Measurements from ENCODE around the gene REXO5. TPM values are rescaled to one million over a fixed set of nuclear protein-coding genes. Genes with fewer than 3 reads are reported as not detected.

REXO5 gene
- total RNA-seq, 1 experiment from 2014 or later = 8.5 TPM

- TF ChIP-seq ERG (CRISPR knock-in tag; IDR thresholded peaks at IDR 0.05) (no peak), CREB1 (CRISPR knock-in tag; IDR thresholded peaks at IDR 0.05) (no peak)
Measured at GRCh38 chr16:20847550-20847949, 41.2 kb downstream of the REXO5 start (continued).

- peak; percentile 79 for DNase-seq (ENCODE audit: low spot score)
- Mint-ChIP-seq H3K27me3 (ENCODE audit: low read depth) (no peaks in the 10 kb centered on the region), H3K27ac (no peak overlapping the region), H3K9me3 (no peaks in the 10 kb centered on the region), H3K4me1 (no peaks in the 10 kb centered on the region), H3K4me3 (no peak overlapping the region), H3K36me3 (peaks cover 4% of the 10 kb centered on the region)
- POLR2A ChIA-PET = no interaction called here
- peak; percentile 48; the same call in 1 of the 2 replicates for ATAC-seq
- TF ChIP-seq NR2C2 (CRISPR knock-in tag; IDR thresholded peaks at IDR 0.05) (no peak), CTCF (IDR thresholded peaks at IDR 0.05) (peak; percentile 94), ATF2 (CRISPR knock-in tag; IDR thresholded peaks at IDR 0.05; ENCODE audit: borderline replicate concordance, low read depth) (no peak)
- CTCF ChIA-PET = interaction anchor here (0.5 to 2.5 kb wide), 25 partner anchors 11 to 442 kb away, joined by 3 to 27 read pairs (median 4); partner anchors contain the start of genes DCUN1D3 and LYRM1
Measured at GRCh38 chr16:20849589-20850390, 43.5 kb downstream of the REXO5 start.

GRCh38 chr16:20850981-20851380, 44.7 kb downstream of the REXO5 start:
- no peak for ATAC-seq
- POLR2A ChIA-PET = interaction anchor here (0.6 kb wide), 3 partner anchors 22 to 65 kb away, joined by 3 to 5 read pairs (median 3); partner anchors contain the start of genes ERI2 and REXO5
- Mint-ChIP-seq H3K9me3 (no peaks in the 10 kb centered on the region), H3K4me1 (peaks cover 7% of the 10 kb centered on the region), H3K36me3 (no peaks in the 10 kb centered on the region), H3K27me3 (ENCODE audit: low read depth) (no peaks in the 10 kb centered on the region), H3K4me3 (no peak overlapping the region), H3K27ac (no peak overlapping the region)
- TF ChIP-seq ZNF232 (CRISPR knock-in tag; IDR thresholded peaks at IDR 0.05) (no peak), PRDM15 (CRISPR knock-in tag; IDR thresholded peaks at IDR 0.05) (no peak), NFE2L1 (CRISPR knock-in tag; IDR thresholded peaks at IDR 0.05) (no peak), ERG (CRISPR knock-in tag; IDR thresholded peaks at IDR 0.05) (no peak), ETV6 (CRISPR knock-in tag; IDR thresholded peaks at IDR 0.05) (no peak), IRF2 (CRISPR knock-in tag; IDR thresholded peaks at IDR 0.05; ENCODE audit: borderline replicate concordance, low read depth) (no peak), ZSCAN18 (CRISPR knock-in tag; IDR thresholded peaks at IDR 0.05) (no peak), JAZF1 (CRISPR knock-in tag; IDR thresholded peaks at IDR 0.05) (no peak), E2F1 (CRISPR knock-in tag; IDR thresholded peaks at IDR 0.05) (no peak), FOXK1 (CRISPR knock-in tag; IDR thresholded peaks at IDR 0.05) (no peak)
- no peak for DNase-seq (ENCODE audit: low spot score)
- CTCF ChIA-PET = interaction anchor here (0.7 to 2.5 kb wide), 18 partner anchors 10 to 435 kb away, joined by 3 to 27 read pairs (median 4); partner anchors contain the start of genes DCUN1D3 and LYRM1
